Activated CD4-positive, alpha-beta memory T cell treated with anti-CD3 and anti-CD28 coated beads for 36 hours (primary cell): ENCODE data around the gene ETV7. TPM values are rescaled to one million over a fixed set of nuclear protein-coding genes. Genes with fewer than 3 reads are reported as not detected.
"Not testable (repeated sequence)": the region's sequence is repeated elsewhere in the genome, so short reads cannot be mapped to it uniquely, and the experiment has no call there.

ENCODE experiments used
- CTCF ChIA-PET: fragments of 350-600 bp; sonication (Branson Sonifier 250); formaldehyde crosslinking; loops from one replicate; lab custom pipeline; 2021; ENCODE audit warnings: antibody characterized with exemption, inconsistent platforms; lab: Charles Lee
- POLR2A ChIA-PET: fragments of 350-600 bp; sonication (Branson Sonifier 250); formaldehyde crosslinking; loops from one replicate; lab custom pipeline; 2021; ENCODE audit warnings: antibody characterized with exemption; lab: Charles Lee
- DNase-seq: peaks from one replicate; pipeline ENCODE4 v3.0.0-alpha.2; 2020
- H3K27ac Mint-ChIP-seq: one replicate; pipeline ENCODE4 v1.8.0; 2021; ENCODE audit warnings: mixed read lengths
- H3K27me3 Mint-ChIP-seq: one replicate; pipeline ENCODE4 v1.8.0; 2021; ENCODE audit warnings: mixed read lengths
- H3K36me3 Mint-ChIP-seq: one replicate; pipeline ENCODE4 v1.8.0; 2021; ENCODE audit warnings: mixed read lengths
- H3K4me1 Mint-ChIP-seq: one replicate; pipeline ENCODE4 v1.8.0; 2021; ENCODE audit warnings: low read depth, mixed read lengths
- H3K4me3 Mint-ChIP-seq: one replicate; pipeline ENCODE4 v1.8.0; 2021; ENCODE audit warnings: mild to moderate bottlenecking, mixed read lengths
- H3K9me3 Mint-ChIP-seq: one replicate; pipeline ENCODE4 v1.8.0; 2021; ENCODE audit warnings: mixed read lengths
- intact Hi-C: fragments of 100-400 bp; cut with micrococcal nuclease; formaldehyde crosslinking; loops from one replicate; pipeline ENCODE4 v1.15.1; 2023
- total RNA-seq, 2 experiments: library from RNA; stranded (reverse); gene quantifications; one replicate each; pipeline ENCODE4 v1.2.3, GENCODE V29; 2021

The ETV7 gene
- total RNA-seq, 2 experiments from 2014 or later: 5.8 to 5.9 TPM

DNA sequence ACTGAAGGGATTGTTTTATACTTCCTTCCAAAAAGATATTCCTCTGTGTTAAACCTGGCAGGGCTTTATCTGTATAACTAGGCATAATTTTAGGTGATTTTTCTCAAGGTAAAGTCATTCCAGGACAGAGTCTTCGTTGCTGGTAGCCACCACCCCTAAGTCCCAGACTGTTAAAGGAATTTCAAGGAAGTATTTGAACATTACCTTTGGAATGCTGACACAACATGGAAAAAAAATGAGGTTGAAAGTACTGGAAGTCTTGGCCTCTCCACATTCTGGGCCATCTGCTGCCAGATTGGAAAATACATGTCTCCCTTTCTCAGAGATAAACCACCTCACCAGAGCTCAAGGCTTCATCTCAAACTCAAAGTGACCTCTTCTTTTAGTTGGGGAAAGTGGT is 27.0 kb upstream of the ETV7 start:
- H3K4me3 Mint-ChIP-seq: no peak overlapping the region
- ChIA-PET POLR2A (no interaction called here), CTCF (no interaction called here)
- no peaks in the 10 kb centered on the region for H3K36me3 Mint-ChIP-seq
- no peak for DNase-seq
- peaks cover 4% of the 10 kb centered on the region for H3K9me3 Mint-ChIP-seq
- H3K27ac Mint-ChIP-seq: no peak overlapping the region
- intact Hi-C loops: no loop called here
- H3K4me1 Mint-ChIP-seq: no peaks in the 10 kb centered on the region
- no peaks in the 10 kb centered on the region for H3K27me3 Mint-ChIP-seq

DNA sequence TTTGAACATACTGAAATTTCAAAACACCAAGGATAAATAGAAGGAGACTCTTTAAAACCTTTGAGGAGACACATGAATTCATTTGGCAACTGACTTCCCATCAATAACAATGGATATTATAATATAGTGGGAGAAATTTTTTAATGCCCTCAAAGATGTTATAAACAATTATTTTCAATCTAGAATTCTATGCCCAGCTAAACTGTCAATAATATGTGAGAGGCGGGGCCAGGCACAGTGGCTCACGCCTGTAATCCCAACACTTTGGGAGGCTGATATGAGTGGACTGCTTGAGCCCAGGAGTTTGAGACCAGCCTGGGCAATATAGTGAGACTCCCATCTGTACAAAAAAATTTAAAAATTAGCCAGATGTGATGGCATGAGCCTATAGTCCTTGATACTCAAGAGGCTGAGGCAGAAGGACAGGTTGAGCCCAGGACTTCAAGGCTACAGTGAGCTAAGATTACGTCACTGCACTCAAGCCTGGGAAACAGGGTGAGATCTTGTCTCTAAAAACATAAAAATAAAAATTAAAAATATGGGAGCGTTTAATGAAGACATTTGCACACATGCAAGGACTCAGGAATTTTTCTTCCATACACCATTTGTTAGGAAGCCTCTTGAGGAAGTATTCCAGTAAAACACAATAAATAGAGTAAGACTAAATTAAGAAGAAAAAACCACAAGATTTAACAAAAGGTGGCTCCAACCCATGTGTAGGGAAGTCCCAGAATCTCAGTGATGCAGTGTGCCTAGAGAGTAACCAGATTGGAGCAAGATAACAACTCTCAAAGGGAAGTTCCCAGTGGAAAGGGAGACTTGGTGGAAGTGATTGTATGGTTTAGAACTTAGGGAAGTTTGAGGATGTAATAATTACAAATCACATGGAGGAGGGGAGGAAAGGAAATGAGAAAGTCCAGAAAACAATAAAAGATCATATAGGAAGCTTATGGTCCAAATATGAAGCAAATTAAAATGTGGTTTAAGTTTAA is 26.3 kb upstream of the ETV7 start:
- no peak for DNase-seq
- Mint-ChIP-seq H3K27me3 (no peaks in the 10 kb centered on the region), H3K9me3 (peaks cover 4% of the 10 kb centered on the region), H3K4me3 (no peak overlapping the region), H3K4me1 (no peaks in the 10 kb centered on the region), H3K27ac (no peak overlapping the region), H3K36me3 (no peaks in the 10 kb centered on the region)
- CTCF ChIA-PET: no interaction called here
- intact Hi-C loops: no loop called here
- POLR2A ChIA-PET: no interaction called here

DNA sequence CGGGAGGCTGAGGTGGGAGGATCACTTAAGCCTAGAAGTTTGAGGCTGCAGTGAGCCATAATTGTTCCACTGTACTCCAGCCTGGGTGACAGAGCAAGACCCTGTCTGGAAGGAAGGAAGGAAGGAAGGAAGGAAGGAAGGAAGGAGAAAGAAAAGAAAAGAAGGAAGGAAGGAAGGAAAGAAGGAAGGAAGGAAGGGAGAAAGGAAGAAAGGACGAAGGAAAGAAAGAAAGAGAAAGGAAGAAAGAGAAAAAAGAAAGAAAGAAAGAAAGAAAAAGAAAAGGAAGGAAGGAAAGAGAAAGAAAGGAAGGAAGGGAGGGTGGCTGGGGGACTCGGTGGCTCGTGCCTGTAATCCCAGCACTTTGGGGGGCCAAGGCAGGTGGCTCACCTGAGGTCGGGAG is 22.2 kb upstream of the ETV7 start:
- H3K4me1 Mint-ChIP-seq, POLR2A ChIA-PET, intact Hi-C loops, H3K9me3 Mint-ChIP-seq, CTCF ChIA-PET, H3K4me3 Mint-ChIP-seq, DNase-seq, H3K27ac Mint-ChIP-seq, H3K36me3 Mint-ChIP-seq, H3K27me3 Mint-ChIP-seq: not testable (repeated sequence)

DNA sequence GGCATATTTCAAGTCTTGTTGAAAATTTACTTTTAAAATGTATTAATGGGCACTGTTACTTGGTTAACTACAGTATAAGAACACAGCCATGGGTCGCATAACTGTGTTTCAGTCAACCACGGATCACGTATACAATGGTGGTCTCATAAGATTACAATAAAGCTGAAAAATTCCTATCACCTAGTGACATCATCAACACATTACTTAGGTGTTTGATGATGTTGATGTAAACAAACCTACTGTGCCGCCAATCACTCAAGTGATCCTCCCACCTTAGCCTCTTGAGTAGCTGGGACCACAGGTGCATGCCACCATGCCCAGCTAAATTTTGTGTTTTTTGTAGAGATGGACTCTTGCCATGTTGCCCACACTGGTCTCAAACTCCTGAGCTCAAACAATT is 16.7 kb upstream of the ETV7 start:
- Mint-ChIP-seq H3K36me3 (no peaks in the 10 kb centered on the region), H3K4me3 (no peak overlapping the region), H3K4me1 (no peaks in the 10 kb centered on the region), H3K27ac (no peak overlapping the region), H3K9me3 (no peaks in the 10 kb centered on the region), H3K27me3 (peaks cover 7% of the 10 kb centered on the region)
- ChIA-PET CTCF (interaction anchor here (0.5 to 1.7 kb wide), 2 partner anchors 102 to 467 kb away, joined by 5 to 7 read pairs; no protein-coding TSS in a partner anchor), POLR2A (no interaction called here)
- intact Hi-C loops: no loop called here
- no peak for DNase-seq

DNA sequence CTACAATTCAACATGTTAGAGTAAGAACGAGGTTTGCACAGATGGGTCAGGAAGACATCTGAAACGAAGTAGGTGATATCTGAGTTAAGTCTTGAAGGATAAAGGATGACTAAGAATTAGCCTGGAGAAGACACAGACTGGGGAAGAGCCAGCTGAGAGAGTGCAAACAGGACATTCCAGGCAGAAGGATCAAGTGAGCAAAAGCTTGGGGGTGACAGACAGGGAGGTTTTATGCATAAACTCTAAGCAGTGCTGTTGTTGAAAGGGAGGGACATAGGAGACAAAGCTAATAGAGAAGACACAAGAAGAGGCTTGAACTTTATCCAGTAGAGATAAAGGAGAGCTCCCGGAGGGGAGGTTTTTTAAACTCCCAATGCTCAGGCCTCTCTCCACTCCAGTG is 15.0 kb upstream of the ETV7 start:
- DNase-seq: no peak
- Mint-ChIP-seq H3K36me3 (no peaks in the 10 kb centered on the region), H3K27ac (no peak overlapping the region), H3K4me3 (no peak overlapping the region), H3K4me1 (no peaks in the 10 kb centered on the region), H3K9me3 (no peaks in the 10 kb centered on the region), H3K27me3 (peaks cover 7% of the 10 kb centered on the region)
- ChIA-PET POLR2A (no interaction called here), CTCF (no interaction called here)
- intact Hi-C loops: no loop called here

DNA sequence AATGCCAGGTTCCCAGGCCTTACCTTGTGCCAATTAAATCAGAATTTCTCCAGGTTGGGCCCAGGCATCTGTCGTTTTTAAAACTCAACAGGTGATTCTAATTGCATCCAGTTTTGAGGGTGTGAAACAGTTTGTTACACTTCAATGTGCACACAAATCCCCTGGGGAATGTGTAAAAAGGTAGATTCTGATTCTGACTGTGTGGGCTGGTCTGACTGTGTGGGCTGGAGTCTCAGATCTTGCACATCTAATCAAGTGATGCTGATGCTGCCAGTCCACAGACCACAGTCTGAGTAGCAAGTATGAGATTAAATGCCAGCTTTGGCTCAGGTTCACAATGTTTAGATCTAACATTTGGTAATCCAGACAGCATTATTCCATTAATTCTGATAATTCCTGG is 12.5 kb upstream of the ETV7 start:
- H3K36me3 Mint-ChIP-seq: no peaks in the 10 kb centered on the region
- CTCF ChIA-PET: interaction anchor here (1.0 to 1.4 kb wide), 2 partner anchors 59 to 61 kb away, joined by 3 to 7 read pairs; no protein-coding TSS in a partner anchor
- no peaks in the 10 kb centered on the region for H3K9me3 Mint-ChIP-seq
- H3K4me1 Mint-ChIP-seq: no peaks in the 10 kb centered on the region
- no peak for DNase-seq
- POLR2A ChIA-PET: no interaction called here
- intact Hi-C loops: no loop called here
- peaks cover 7% of the 10 kb centered on the region for H3K27me3 Mint-ChIP-seq
- H3K27ac Mint-ChIP-seq: no peak overlapping the region
- no peak overlapping the region for H3K4me3 Mint-ChIP-seq

DNA sequence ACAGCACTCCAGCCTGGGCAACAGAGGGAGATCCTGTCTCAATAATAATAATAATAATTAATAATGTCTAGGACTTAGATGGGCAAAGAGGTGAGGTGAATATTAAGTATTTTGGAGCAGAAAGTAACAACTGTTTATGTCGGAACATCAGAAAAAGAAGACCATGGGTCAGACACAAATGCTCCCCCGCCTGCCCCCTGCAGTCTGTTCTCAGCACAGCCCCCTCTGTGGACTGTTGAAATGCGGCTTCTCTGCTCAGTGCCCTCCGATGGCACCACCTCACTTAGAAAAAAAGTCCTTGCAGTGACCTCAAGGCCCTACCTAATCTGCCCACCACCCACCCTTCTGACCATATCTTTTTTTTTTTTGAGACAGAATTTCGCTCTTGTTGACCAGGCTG is 5.2 kb upstream of the ETV7 start:
- H3K4me1 Mint-ChIP-seq: peaks cover 5% of the 10 kb centered on the region
- no peak overlapping the region for H3K27ac Mint-ChIP-seq
- intact Hi-C loops: no loop called here
- no peaks in the 10 kb centered on the region for H3K36me3 Mint-ChIP-seq
- no peaks in the 10 kb centered on the region for H3K9me3 Mint-ChIP-seq
- H3K4me3 Mint-ChIP-seq: no peak overlapping the region
- no peak for DNase-seq
- H3K27me3 Mint-ChIP-seq: peaks cover 8% of the 10 kb centered on the region
- ChIA-PET POLR2A (no interaction called here), CTCF (interaction anchor here (0.6 kb wide), 1 partner anchor 1889 kb away, joined by 3 read pairs; no protein-coding TSS in a partner anchor)

DNA sequence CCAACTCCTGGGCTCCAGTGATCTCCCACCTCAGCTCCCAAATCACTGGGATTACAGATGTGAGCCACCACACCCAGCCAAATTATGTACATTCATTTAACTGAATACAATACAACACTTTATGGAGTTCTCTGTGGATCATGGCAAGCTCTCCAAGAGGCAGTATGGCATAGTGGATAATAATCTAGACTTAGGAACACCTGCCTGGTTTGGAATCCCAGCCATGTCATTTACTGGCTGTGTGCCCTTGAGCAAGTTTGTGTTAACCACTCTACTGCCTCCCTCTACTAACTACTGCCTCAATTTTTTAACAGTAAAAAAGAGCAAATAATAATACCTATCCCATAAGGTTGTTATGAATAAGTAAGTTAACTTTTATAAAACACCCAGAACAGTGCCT is 1.9 kb upstream of the ETV7 start:
- intact Hi-C loops: no loop called here
- CTCF ChIA-PET: interaction anchor here (2.0 kb wide), 1 partner anchor 48 kb away, joined by 5 read pairs; no protein-coding TSS in a partner anchor
- peaks cover 10% of the 10 kb centered on the region for H3K27me3 Mint-ChIP-seq
- no peak overlapping the region for H3K27ac Mint-ChIP-seq
- POLR2A ChIA-PET: no interaction called here
- no peak overlapping the region for H3K4me3 Mint-ChIP-seq
- peaks cover 28% of the 10 kb centered on the region for H3K4me1 Mint-ChIP-seq
- DNase-seq: no peak
- peaks cover 4% of the 10 kb centered on the region for H3K36me3 Mint-ChIP-seq
- H3K9me3 Mint-ChIP-seq: no peaks in the 10 kb centered on the region

DNA sequence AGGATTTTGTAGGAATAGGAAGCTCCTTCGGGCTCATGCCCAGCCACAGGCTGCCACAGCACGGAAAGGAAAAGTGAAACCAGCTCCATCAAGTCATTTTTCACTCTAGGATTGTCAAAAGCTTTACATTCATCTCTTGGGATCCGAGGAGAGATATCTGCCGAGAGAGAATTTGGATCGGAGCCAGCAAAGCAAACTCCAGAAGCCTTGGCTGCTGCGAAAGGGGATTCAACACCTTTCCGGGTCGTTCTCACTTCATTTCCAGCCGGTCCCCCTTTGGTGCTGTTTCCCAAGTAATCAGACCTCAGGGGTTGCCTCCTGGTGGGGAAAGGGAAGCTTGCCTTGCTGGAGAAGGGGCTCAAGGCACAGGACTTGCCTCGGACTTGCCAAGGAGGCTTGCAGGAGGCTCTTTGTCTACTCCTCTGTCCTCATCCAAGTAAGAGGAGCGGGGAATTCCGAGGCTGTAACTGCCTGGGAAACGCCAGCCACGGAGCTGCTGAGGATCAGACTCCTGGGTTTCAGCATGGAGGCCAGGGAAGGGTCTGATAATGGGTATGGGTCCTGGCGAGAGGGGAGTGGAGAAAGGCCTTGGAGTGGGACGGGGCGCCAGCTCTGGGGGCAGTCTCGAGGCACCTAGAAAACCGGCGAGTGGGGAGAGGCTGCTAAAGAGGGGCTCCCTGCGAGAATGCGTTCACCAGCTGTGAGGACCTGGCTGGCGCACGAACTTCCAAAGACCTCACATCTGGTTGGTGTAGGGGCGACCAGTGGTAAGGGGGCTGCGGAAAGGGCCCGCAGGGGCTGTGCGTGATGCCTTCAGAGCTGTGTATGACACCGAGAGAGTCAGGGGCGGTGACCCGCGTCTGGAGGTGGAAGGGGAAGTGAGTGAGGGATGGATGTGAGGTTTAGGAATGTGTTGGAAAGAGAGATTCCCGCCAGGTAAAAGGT is 702 bp downstream of the ETV7 start:
- intact Hi-C loops: loop anchor here (2.0 kb wide), 1 partner anchor 36 kb away; no protein-coding TSS in a partner anchor
- Mint-ChIP-seq H3K27ac (peak overlapping the region; percentile 67), H3K36me3 (peaks cover 4% of the 10 kb centered on the region), H3K4me1 (peaks cover 52% of the 10 kb centered on the region), H3K27me3 (peaks cover 10% of the 10 kb centered on the region), H3K4me3 (peak overlapping the region; percentile 76), H3K9me3 (no peaks in the 10 kb centered on the region)
- peak; percentile 27 for DNase-seq
- ChIA-PET CTCF (interaction anchor here (1.0 to 1.7 kb wide), 7 partner anchors 13 to 359 kb away, joined by 3 to 4 read pairs (median 4); partner anchors contain the start of gene MAPK14), POLR2A (no interaction called here)

DNA sequence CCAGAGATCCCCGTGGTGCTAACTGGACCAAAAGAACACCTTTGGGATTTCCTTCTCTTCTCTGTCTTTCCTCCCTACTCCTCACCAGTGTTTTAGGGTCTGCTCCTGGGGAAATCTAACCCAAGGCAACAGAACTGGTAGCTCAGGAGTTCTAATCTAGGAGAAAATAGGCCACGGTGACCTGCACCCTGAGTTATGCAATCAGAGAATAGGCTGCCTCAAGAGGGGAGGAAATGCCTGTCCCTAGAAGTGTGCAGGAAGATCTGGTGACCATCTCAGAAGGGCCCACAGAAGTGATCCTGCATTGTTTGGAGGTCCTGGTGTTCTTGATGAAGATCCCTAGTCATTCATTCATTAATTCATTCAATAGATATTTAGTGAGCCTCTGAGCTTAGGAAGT is 3.4 kb downstream of the ETV7 start:
- ChIA-PET POLR2A (no interaction called here), CTCF (no interaction called here)
- H3K27me3 Mint-ChIP-seq: peaks cover 10% of the 10 kb centered on the region
- H3K9me3 Mint-ChIP-seq: no peaks in the 10 kb centered on the region
- intact Hi-C loops: no loop called here
- H3K36me3 Mint-ChIP-seq: peaks cover 4% of the 10 kb centered on the region
- DNase-seq: no peak
- peak overlapping the region; percentile 81 for H3K27ac Mint-ChIP-seq
- H3K4me1 Mint-ChIP-seq: peaks cover 58% of the 10 kb centered on the region
- H3K4me3 Mint-ChIP-seq: no peak overlapping the region

DNA sequence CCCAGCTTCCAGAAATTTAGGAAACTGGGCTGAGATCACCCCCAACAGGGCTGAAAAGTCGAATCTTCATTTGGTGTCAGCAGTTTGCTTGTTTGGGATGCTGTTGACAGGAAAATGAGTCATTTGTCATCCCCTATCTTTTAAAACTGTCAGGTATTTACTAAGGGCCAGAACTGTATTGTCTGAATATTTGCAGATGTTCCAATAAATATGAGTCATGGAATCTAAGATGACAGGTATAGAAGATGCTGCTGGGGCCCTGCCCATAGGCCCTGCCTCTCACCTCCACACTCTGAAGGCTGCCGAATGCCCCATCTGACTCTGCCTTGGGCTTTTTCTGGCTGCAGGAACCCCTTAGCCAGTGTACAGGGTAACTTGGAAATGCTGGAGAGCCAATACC is 3.9 kb downstream of the ETV7 start:
- Mint-ChIP-seq H3K27ac (peak overlapping the region; percentile 81), H3K9me3 (no peaks in the 10 kb centered on the region), H3K4me3 (no peak overlapping the region), H3K4me1 (peaks cover 62% of the 10 kb centered on the region), H3K36me3 (peaks cover 7% of the 10 kb centered on the region), H3K27me3 (peaks cover 9% of the 10 kb centered on the region)
- peak; percentile 61 for DNase-seq
- POLR2A ChIA-PET: no interaction called here
- CTCF ChIA-PET: no interaction called here
- intact Hi-C loops: loop anchor here (2.0 kb wide), 1 partner anchor 59 kb away; the partner anchor contains the start of genes KCTD20 and PXT1
